ENCODE results near the gene SLC5A12.

DNA sequence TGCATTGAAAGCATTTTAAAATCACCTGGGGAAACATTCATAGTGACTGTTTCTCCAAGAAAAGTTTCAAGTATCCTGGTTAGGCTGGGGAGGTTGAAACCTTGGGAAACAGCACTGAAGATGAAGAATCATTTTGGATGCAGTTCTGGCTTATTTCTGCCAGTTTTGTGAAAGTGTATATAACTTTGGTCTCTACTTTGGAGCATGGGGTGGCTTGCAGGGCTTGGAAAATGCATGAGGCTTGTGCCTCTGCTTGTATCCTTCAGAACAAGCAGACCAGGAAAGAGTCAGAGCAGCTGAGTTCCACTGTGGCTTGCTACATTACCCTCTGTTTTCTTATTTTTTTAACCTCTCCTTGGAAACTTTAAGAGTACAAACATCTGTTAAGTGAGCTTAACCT lies 19.5 kb downstream of the SLC5A12 start:
- no peak for TF ChIP-seq POLR2A (IDR thresholded peaks at IDR 0.05)
- TF ChIP-seq, protein P1, sequence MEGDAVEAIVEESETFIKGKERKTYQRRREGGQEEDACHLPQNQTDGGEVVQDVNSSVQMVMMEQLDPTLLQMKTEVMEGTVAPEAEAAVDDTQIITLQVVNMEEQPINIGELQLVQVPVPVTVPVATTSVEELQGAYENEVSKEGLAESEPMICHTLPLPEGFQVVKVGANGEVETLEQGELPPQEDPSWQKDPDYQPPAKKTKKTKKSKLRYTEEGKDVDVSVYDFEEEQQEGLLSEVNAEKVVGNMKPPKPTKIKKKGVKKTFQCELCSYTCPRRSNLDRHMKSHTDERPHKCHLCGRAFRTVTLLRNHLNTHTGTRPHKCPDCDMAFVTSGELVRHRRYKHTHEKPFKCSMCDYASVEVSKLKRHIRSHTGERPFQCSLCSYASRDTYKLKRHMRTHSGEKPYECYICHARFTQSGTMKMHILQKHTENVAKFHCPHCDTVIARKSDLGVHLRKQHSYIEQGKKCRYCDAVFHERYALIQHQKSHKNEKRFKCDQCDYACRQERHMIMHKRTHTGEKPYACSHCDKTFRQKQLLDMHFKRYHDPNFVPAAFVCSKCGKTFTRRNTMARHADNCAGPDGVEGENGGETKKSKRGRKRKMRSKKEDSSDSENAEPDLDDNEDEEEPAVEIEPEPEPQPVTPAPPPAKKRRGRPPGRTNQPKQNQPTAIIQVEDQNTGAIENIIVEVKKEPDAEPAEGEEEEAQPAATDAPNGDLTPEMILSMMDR (IDR thresholded peaks at IDR 0.05): no peak

Data from body of pancreas (tissue), 4 donors.